Thoracic aorta (tissue), 2 donors: ENCODE measurements around the gene CLASP2. TPM values are rescaled to one million over a fixed set of nuclear protein-coding genes. Genes with fewer than 3 reads are reported as not detected.

Source experiments
- ATAC-seq: fragments of 150-250 bp; one replicate; pipeline ENCODE4 v1.8.0; 2017; ENCODE audit warnings: low read depth; ENCODE audit not compliant: insufficient number of reproducible peaks, low FRiP score
- DNase-seq: peaks from one replicate; pipeline ENCODE4 v3.0.0-alpha.2; 2020; ENCODE audit warnings: low spot score
- H3K27ac ChIP-seq, 2 donors: fragments of 200-600 bp; sonication (generic); 1 replicate in 1 of 2; 2 replicates in 1 of 2; pipeline ENCODE4 v1.5.1; 2016; ENCODE audit warnings: mild to moderate bottlenecking in 2 of 2, moderate library complexity in 2 of 2
- H3K27me3 ChIP-seq: fragments of 200-600 bp; sonication (generic); replicated peaks from 2 replicates; pipeline ENCODE4 v1.6.0; 2016; ENCODE audit warnings: mild to moderate bottlenecking; ENCODE audit not compliant: insufficient read depth
- H3K36me3 ChIP-seq: fragments of 200-600 bp; sonication (generic); one replicate; pipeline ENCODE4 v1.5.1; 2016
- H3K4me1 ChIP-seq, 2 donors: fragments of 200-600 bp; sonication (generic); 1 replicate in 1 of 2; 2 replicates in 1 of 2; pipeline versions ENCODE4 v1.5.1 to v1.6.0; 2016; ENCODE audit warnings: low read depth in 2 of 2, mild to moderate bottlenecking in 1 of 2; ENCODE audit not compliant: control insufficient read depth in 1 of 2
- H3K4me3 ChIP-seq: fragments of 200-600 bp; sonication (generic); 2 replicates; pipeline ENCODE4 v1.5.1; 2016; ENCODE audit warnings: mild to moderate bottlenecking
- H3K9me3 ChIP-seq: fragments of 200-600 bp; sonication (generic); 2 replicates; pipeline ENCODE4 v1.5.1; 2016
- CTCF ChIP-seq: fragments of 200-600 bp; sonication (generic); IDR thresholded peaks from one replicate; pipeline ENCODE4 v1.5.1; 2019; ENCODE audit warnings: antibody characterized with exemption
- total RNA-seq, 2 donors: library from RNA; depleted of rRNA; stranded (reverse); fragments of >200 nt; gene quantifications; one replicate each; pipeline versions ENCODE4 v1.1.0 to v1.2.3, GENCODE V29; 2016

CLASP2 gene
- total RNA-seq, 2 donors from 2014 or later, result 122 to 126 TPM

GRCh38 chr3:33597257-33597689, 120.8 kb downstream of the CLASP2 start:
- no peaks in the 10 kb centered on the region for H3K9me3 ChIP-seq
- no peak for ATAC-seq
- no peaks in the 10 kb centered on the region for H3K27me3 ChIP-seq
- H3K4me1 ChIP-seq, result no peaks in the 10 kb centered on the region
- no peak overlapping the region for H3K27ac ChIP-seq
- H3K4me3 ChIP-seq, result no peak overlapping the region
- peaks cover 10% of the 10 kb centered on the region for H3K36me3 ChIP-seq
- no peak for DNase-seq
- no peak for TF ChIP-seq CTCF

- ATAC-seq (no peak), DNase-seq (no peak)
- no peaks in the 10 kb centered on the region for H3K4me1 ChIP-seq
- TF ChIP-seq CTCF, result no peak
- no peak overlapping the region for H3K27ac ChIP-seq
- H3K4me3 ChIP-seq, result no peak overlapping the region
- H3K36me3 ChIP-seq, result peaks cover 6% of the 10 kb centered on the region
- H3K9me3 ChIP-seq, result no peaks in the 10 kb centered on the region
- no peaks in the 10 kb centered on the region for H3K27me3 ChIP-seq
These were observed 125.1 kb downstream of the CLASP2 start for GRCh38 chr3:33592999-33593398.

- ATAC-seq, result no peak
- no peaks in the 10 kb centered on the region for H3K27me3 ChIP-seq
- no peaks in the 10 kb centered on the region for H3K9me3 ChIP-seq
- peaks cover 6% of the 10 kb centered on the region for H3K36me3 ChIP-seq
- DNase-seq, result no peak
- no peak overlapping the region for H3K27ac ChIP-seq
- no peak for TF ChIP-seq CTCF
- no peaks in the 10 kb centered on the region for H3K4me1 ChIP-seq
- no peak overlapping the region for H3K4me3 ChIP-seq
These were observed 127.5 kb downstream of the CLASP2 start for GRCh38 chr3:33590541-33590940.

GRCh38 chr3:33586402-33586801, 131.7 kb downstream of the CLASP2 start:
- no peak for DNase-seq
- peaks cover 9% of the 10 kb centered on the region for H3K36me3 ChIP-seq
- H3K27ac ChIP-seq, result no peak overlapping the region

GRCh38 chr3:33582234-33582633, 135.8 kb downstream of the CLASP2 start:
- no peak for TF ChIP-seq CTCF
- DNase-seq, result no peak
- H3K9me3 ChIP-seq, result no peaks in the 10 kb centered on the region
- no peak for ATAC-seq
- no peak overlapping the region for H3K4me3 ChIP-seq
- H3K27ac ChIP-seq, result no peak overlapping the region
- H3K36me3 ChIP-seq, result peaks cover 16% of the 10 kb centered on the region
- H3K27me3 ChIP-seq, result no peaks in the 10 kb centered on the region
- no peaks in the 10 kb centered on the region for H3K4me1 ChIP-seq

More at GRCh38 chr3:33586402-33586801, 131.7 kb downstream of the CLASP2 start:
- no peak for ATAC-seq
- no peak for TF ChIP-seq CTCF
- no peak overlapping the region for H3K4me3 ChIP-seq
- H3K4me1 ChIP-seq, result no peaks in the 10 kb centered on the region
- no peaks in the 10 kb centered on the region for H3K27me3 ChIP-seq
- H3K9me3 ChIP-seq, result no peaks in the 10 kb centered on the region
